NB4 (cell line): ENCODE measurements around the gene PRKD2.

Experiments used
- POLR2A ChIP-seq: IDR thresholded peaks from 2 replicates; pipeline ENCODE4 v1.6.1; 2011; ENCODE audit warnings: mild to moderate bottlenecking; ENCODE audit not compliant: insufficient read length; ENCODE audit errors: extremely low read depth
- TF ChIP-seq, protein P1 (sequence below): IDR thresholded peaks from one replicate; pipeline ENCODE4 v1.5.1; 2012; ENCODE audit warnings: low read depth, low read length
- TF ChIP-seq, protein P2 (sequence below): IDR thresholded peaks from 2 replicates; pipeline ENCODE4 v1.6.1; 2011; ENCODE audit warnings: low read depth, low read length

DNA sequence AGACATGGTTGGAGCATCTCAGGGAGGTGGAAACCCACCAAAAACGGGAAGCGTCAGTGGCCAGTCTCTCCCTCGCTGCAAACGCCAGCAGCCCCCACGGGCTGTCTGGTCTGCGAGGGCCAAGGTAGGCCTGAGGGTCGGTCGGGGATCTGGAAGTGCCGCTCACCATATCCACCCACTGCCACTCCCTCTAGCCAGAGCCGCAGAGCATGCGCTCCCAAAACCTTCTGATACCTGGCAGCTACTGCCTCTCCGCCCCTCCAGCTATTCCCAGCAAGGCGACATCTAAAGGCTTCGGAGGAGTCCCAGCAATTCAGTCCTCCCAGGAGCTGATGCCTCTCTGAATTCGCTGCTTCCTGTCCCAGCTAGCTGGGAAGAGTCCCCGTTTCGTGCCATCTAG lies 24.5 kb upstream of the PRKD2 start:
- TF ChIP-seq, protein P1, sequence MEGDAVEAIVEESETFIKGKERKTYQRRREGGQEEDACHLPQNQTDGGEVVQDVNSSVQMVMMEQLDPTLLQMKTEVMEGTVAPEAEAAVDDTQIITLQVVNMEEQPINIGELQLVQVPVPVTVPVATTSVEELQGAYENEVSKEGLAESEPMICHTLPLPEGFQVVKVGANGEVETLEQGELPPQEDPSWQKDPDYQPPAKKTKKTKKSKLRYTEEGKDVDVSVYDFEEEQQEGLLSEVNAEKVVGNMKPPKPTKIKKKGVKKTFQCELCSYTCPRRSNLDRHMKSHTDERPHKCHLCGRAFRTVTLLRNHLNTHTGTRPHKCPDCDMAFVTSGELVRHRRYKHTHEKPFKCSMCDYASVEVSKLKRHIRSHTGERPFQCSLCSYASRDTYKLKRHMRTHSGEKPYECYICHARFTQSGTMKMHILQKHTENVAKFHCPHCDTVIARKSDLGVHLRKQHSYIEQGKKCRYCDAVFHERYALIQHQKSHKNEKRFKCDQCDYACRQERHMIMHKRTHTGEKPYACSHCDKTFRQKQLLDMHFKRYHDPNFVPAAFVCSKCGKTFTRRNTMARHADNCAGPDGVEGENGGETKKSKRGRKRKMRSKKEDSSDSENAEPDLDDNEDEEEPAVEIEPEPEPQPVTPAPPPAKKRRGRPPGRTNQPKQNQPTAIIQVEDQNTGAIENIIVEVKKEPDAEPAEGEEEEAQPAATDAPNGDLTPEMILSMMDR, result no peak
- TF ChIP-seq POLR2A, result no peak
- TF ChIP-seq, protein P2, sequence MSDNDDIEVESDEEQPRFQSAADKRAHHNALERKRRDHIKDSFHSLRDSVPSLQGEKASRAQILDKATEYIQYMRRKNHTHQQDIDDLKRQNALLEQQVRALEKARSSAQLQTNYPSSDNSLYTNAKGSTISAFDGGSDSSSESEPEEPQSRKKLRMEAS, result no peak
